Inferior parietal cortex (tissue), 1 donor: ENCODE results near the gene ZNF784.
A peak's percentile ranks its signal among the peaks of the same experiment; 100 is the strongest.

ENCODE experiments used
- DNase-seq: peaks from one replicate; pipeline ENCODE4 v3.0.0-alpha.2; 2016; ENCODE audit errors: extremely low spot score

ZNF784 gene

GRCh38 chr19:55602104-55603001 lies 22.0 kb downstream of the ZNF784 start:
- no peak for DNase-seq

DNA sequence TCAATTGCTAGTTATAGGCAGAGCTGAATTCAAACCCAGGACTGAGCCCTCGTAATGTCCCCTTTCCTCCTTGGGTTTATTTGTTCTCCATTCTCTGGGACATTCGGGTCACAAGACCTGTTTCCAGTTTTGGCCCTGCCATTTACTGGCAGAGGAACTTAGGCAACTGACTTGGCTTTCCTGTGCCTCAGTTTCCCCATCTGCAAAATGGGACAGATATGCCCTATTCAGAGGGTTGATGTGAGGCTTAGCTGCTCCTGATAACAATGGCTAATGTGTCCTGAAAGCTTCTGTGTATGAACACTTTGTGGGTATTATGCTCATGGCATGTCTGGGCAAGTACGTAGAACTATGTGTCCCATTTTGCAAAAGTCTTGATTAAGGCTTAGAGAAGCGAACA lies 23.3 kb downstream of the ZNF784 start:
- no peak for DNase-seq

DNA sequence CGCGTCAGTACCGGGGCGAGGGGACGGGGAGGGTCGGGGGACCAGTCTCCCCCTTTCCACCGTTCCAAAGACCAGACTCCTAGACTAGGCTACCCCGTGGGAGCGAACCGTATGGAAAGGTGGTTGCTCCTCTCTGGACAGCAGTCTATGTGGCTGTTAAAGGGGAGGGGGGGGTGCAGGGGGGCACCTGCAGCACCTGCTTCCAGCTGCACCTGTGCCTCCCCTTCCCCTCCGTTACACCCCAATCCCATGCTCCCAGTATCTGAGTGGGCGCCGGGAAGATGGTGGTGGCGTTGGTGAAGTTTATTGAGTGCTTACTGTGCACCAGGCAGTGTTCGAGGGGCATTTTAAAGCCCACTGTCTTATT lies 23.7 kb downstream of the ZNF784 start:
- DNase-seq = no peak

DNA sequence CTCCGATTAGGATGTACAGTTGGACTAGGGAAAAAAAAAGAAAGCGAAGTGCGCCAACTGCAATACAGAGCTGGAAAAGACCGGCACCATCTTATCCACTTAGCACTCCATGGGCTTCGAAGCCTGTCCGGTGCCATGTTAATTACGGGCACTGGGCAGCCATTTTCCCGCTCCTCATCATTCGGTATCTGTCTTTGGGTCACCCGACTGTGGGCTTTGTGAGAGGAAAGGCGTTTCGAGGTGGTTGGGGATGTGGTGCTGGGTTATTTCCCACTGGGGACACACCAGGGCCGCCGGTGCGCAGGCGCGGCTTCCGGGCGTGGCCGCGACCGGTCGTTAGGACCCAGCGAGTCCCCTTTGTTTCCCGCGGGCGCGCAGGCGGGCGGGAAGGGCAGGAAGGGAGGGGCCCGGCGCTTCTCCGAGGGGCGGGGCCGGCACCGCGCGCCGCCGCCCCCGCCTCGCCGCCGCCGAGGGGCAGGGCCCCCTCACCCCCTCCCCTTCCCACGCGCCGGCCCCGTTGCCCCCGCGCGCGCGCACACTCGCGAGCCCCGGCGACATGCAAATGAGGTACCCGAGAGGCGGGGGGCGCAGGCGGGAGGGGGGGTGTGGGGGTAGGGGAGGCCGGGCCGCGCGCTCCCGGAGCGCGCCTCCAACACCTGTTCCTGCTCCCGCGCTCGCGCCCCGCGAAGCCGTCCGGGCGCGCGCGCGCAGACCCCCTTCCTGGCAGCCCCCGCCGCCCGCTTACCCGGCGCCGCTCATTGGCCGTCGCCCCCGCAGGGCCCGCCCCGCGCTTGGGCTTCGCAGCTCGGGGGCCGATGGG lies 24.3 kb downstream of the ZNF784 start, which contains the start of gene ZNF524:
ZNF524 (plus strand) TSS at position 447 of the 820 bp plus-strand sequence. CDS start 1,825 bp downstream, outside the sequence.
- DNase-seq = peak; percentile 94

DNA sequence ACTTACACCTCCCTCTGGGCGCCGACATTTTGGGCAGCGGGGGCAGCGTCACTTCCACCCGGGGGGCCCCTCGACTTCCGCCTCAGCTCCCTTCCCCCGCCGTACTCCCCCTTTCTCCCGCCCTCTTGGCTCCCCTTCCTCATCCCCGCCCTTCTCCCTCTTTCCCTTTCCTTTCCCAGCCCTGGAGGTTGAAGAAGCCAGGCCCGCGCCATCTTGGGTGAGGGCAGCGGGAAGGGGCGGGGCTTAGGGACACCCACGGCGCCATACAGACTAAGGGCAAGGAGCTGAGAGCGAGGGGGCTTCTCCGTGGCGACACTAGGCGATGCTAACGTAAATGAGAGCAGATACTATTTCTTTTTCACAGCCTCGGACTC lies 24.9 kb downstream of the ZNF784 start, which contains the start of gene FIZ1:
FIZ1 (minus strand) TSS at position 50 of the 374 bp plus-strand sequence. CDS start 1,652 bp downstream, outside the sequence.
- peak; percentile 96 for DNase-seq

GRCh38 chr19:55598719-55599467 lies 25.5 kb downstream of the ZNF784 start:
- peak; percentile 79 for DNase-seq

- no peak for DNase-seq
These were observed 26.3 kb downstream of the ZNF784 start for GRCh38 chr19:55598034-55598433.

- no peak for DNase-seq
These were observed 26.9 kb downstream of the ZNF784 start for GRCh38 chr19:55597501-55597921.

DNA sequence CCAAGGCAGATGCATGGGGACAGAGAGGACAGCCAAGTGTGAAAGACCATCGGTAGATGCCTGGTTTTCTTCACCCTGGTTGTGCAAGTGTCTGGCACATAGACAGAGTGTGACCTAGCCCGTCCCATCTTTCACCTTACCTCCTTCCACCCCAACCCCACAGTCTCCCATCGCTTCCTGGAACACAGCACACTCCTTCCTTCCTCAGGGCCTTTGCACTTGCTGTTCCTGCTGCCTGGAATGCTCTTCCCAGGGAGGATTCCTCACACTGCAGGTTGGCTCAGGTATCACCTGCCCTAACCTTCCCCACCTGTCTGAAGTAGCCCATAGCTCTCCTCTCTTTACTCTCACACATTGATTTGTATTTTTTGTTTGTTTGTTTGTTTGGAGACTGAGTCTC lies 28.1 kb downstream of the ZNF784 start:
- DNase-seq = no peak

DNA sequence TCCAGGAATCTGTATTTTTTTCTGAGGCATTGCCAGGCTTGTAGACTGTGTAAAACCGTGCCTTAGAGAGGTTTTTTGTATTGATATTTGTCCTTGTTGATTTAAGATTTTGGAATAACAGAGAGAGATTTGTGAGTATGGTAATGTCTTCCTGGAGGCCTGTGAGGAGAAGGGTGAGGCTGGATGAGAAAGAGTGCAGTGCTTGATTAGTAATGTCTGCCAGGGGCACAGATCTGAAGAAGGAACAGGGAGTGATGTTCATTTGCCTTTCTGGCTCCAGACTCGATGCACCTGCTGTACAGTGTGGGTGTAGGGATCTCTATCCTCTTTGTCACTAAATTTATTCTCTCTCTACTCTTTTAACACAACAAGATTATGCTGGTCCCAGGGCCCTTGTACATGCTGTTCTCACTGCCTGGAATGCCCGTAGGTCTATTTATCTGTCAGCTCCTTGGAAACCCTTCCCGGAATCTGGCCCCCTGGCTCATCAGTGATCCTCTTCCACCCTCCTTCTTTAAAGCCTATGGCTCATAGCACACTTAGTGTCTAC lies 29.3 kb downstream of the ZNF784 start:
- no peak for DNase-seq

DNA sequence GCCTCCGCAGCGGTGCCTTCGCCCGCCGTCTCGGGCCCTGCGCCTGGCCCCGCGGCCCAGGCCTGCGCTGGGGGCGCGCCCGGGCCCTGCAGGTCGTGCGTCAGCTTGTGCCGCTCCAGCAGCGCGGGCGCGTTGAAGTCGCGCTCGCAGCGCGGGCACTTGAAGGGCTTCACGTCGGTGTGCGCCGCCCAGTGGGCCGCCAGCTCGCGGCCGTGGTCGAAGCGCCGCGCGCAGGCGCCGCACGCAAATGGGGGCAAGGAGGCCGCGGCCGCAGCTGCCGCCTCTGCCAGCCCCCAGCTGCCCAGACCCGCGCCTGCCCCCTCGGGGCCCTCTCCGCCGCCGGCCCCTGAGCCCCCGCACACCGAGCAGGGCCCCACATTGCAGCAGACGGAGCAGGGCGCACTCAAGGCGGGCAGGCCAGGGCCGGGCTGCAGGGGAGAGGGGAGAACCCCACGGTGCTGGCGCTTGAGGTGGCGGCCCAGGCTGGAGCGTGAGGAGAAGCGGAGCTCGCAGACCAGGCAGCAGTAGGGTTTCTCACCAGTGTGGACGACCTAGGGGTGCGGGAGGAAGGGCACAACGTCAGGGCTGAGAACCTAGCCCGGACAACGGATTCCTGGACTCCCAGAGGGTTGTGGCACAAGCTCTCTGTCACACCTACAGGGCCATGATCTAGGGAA lies 31.1 kb downstream of the ZNF784 start:
- no peak for DNase-seq

DNA sequence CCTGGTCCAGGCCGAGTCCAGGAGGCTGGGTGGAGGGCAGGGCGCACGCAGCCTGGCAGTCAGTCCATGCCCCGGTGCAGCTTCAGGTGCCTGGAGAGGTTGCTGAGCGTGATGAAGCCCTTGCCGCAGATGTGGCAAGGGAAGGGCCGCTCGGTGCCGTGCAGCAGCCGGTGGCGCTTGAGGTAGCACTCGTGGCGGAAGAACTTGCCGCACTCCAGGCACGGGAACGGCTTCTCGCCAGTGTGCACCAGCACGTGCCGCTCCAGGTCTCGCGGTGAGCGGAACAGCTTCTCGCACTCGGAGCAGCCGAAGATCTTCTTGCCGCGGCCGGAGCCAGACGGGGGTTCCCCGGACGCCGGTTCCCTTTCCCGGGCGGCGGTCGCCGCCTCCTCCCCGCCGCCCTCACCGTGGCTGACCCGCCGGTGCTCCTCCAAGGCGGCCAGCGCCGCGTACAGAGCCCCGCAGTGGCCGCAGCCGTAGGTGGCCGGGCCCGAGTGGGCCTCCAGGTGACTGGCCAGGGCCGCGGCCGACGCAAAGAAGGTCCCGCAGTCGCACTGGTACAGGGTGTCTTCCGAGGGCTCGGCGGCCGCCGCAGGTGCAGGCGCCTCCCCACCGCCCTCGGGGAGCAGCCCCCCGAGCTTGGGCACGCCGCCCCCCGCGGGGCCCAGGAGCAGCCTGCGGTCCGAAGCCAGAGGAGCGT lies 31.8 kb downstream of the ZNF784 start:
- no peak for DNase-seq

- DNase-seq = no peak
These were observed 32.8 kb downstream of the ZNF784 start for GRCh38 chr19:55591555-55591954.

DNA sequence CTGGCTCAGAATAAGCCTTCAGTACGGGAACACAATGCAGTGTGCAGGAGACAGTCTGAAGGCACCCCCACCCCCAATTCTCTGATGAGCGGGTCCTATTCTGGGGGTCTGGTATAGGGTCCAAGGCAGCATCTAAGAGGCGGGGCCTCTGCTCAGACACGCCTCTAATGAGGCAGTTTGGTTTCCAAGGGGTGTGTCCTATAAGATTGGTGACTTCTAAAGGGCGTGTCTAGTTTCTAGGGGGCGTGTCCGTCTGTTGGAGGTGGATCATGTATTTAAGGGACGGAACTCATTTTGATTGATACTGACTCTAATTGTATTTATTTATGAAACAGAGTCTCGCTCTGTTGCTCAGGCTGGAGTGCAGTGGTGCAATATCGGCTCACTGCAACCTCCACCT lies 33.7 kb downstream of the ZNF784 start:
- DNase-seq = no peak

- DNase-seq = no peak
These were observed 34.3 kb downstream of the ZNF784 start for GRCh38 chr19:55590109-55590508.

DNA sequence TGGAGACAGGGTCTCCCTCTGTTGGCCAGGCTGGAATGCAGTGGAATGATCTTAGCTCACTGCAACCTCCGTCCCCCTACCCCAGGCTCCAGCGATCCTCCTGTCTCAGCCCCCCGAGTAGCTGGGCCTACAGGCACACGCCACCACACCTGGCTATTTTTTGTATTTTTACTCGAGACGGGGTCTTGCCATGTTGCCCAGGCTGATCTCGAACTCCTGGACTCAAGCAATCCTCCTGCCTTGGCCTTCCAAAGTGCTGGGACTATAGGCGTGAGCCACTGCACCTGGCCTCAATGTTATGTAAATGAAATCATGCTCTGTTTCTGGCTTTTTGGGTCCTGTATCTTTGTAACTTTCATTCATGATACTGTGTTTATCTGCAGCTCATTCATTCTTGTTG lies 35.6 kb downstream of the ZNF784 start:
- no peak for DNase-seq

DNA sequence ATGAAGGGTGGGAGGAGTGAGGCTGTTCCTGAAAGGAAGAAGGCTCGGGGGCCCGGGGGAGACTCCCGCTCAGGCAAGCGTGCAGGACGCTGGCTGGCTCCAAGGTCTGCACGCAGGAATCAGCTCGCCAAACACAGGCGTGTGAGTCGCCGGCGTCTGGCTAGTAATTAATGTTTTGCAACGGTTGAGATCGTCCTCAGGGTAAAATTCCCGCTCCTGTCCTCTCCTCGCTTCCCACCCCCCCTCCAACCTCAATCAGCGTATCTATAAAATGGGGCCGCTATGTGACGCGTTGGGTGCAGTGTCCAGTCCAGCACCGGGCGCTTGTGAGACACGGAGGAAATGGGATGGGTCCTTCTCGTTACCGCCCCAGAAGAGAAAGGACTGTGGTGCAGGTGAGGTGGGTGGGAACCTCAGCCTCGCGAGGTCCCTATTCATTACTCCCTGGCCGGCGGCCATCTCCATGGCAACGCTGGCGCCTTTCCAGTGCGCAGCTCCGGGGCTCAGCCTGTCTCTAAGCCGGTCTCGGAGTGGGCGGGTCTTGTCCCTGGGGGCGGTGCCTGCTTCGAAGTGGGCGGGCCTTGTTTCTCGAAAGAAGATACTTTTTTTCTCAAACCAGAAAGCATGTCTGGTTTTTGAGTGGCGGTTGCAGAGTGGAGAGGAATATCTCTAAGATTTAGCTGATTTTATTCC lies 37.2 kb downstream of the ZNF784 start:
- peak; percentile 86 for DNase-seq

DNA sequence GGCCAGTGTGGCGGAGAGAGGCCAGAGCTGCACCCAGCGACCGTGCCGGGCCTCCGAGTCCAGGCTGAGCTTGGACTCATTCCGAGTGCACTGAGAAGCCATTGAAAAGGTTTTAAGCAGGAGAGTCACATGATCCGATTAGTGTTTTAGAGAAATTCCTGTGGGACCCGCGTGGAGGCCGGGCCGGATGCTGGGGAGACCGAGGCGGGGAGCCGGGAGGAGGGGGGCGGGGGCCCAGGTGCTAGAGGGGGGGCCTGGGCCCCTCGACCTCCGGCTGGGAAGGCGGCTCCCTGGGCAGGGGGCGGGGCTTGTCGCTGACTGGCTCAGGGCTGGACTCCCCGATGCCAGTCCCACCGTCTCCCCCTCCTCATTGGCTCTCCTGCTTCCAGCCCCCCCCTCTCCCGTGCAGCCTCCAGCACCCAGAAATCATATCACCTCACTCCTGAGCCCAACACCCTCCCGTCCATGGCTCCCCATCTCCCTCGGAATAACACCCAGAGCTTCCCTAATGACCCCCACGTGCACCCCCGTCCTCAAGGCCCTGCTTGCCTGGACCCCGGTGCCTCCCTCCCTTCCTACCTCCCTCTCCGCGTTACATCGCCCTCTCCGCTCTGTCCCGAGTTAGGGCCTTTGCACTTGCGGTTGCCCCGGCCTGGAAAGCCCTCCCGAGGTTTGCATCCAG lies 38.6 kb downstream of the ZNF784 start:
- DNase-seq = no peak

DNA sequence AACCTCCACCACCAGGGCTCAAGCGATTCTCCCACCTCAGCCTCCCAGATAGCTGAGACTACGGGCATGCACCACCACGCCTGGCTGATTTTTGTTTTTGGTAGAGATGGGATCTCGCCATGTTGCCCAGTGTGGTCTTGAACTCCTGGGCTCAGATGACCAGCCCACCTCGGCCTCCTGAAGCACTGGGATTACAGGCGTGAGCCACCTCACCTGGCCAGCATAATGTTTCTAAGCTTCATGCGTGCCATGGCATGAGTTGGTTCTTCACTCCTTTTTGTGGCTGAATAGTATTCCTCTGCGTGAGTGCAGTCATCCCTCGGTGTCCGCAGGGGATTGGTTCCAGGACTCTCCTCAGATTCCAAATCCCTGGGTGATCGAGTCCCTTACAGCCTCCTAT lies 39.5 kb downstream of the ZNF784 start:
- no peak for DNase-seq
